Mesothelial cell of epicardium (in vitro differentiated cells): ENCODE data around the gene SERPINF2. TPM values are rescaled to one million over a fixed set of nuclear protein-coding genes. Genes with fewer than 3 reads are reported as not detected.

Experiments used
- DNase-seq, 2 experiments: peaks; one replicate each; pipeline ENCODE4 v3.0.0; 2021; ENCODE audit warnings: low spot score in 2 of 2; ENCODE audit not compliant: unreplicated experiment in 2 of 2
- H3K27ac Mint-ChIP-seq: 2 replicates; pipeline ENCODE4 v1.8.0; 2021; ENCODE audit warnings: mixed read lengths
- H3K27me3 Mint-ChIP-seq: 2 replicates; pipeline ENCODE4 v1.8.0; 2021; ENCODE audit warnings: low read depth, mixed read lengths
- H3K36me3 Mint-ChIP-seq: 2 replicates; pipeline ENCODE4 v1.8.0; 2021; ENCODE audit warnings: mixed read lengths
- H3K4me1 Mint-ChIP-seq: 2 replicates; pipeline ENCODE4 v1.8.0; 2021; ENCODE audit warnings: mixed read lengths
- H3K4me3 Mint-ChIP-seq: 2 replicates; pipeline ENCODE4 v1.8.0; 2021; ENCODE audit warnings: mild to moderate bottlenecking, moderate library complexity, mixed read lengths
- H3K9me3 Mint-ChIP-seq: 2 replicates; pipeline ENCODE4 v1.8.0; 2021; ENCODE audit warnings: mixed read lengths
- total RNA-seq: library from RNA; stranded (reverse); gene quantifications from 3 replicates; pipeline ENCODE4 v1.2.1, GENCODE V29; 2021
- TF ChIP-seq, protein P1 (sequence below): fragments of 200-600 bp; sonication (generic); IDR thresholded peaks from one replicate; pipeline ENCODE4 v1.5.0; 2021; ENCODE audit warnings: antibody characterized with exemption; ENCODE audit not compliant: unreplicated experiment

SERPINF2 gene
- total RNA-seq, 1 donor from 2014 or later: 0.63 TPM

DNA sequence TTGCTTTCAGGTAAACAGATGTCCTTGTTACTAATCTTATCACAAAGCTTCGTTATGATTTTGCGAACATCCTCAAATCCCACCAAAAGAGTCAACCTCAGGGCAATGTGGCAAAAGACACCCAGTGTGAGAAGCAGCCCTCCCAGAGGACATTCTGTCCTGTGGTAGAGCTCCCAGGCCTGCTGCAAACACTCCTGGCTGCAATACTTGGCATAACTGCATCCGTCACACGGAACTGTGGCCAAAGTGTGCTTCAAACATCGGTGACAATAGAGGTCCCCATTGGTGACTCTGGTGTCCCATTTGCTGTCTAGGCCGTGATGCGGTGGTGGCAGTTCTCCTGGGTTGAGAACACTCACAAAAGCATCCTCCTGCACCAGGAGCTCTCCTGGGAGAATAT is 57.6 kb downstream of the SERPINF2 start:
- Mint-ChIP-seq H3K9me3 (no peaks in the 10 kb centered on the region), H3K4me1 (peaks cover 3% of the 10 kb centered on the region), H3K36me3 (peaks cover 27% of the 10 kb centered on the region), H3K27me3 (no peaks in the 10 kb centered on the region), H3K27ac (no peak overlapping the region), H3K4me3 (no peak overlapping the region)
- TF ChIP-seq, protein P1, sequence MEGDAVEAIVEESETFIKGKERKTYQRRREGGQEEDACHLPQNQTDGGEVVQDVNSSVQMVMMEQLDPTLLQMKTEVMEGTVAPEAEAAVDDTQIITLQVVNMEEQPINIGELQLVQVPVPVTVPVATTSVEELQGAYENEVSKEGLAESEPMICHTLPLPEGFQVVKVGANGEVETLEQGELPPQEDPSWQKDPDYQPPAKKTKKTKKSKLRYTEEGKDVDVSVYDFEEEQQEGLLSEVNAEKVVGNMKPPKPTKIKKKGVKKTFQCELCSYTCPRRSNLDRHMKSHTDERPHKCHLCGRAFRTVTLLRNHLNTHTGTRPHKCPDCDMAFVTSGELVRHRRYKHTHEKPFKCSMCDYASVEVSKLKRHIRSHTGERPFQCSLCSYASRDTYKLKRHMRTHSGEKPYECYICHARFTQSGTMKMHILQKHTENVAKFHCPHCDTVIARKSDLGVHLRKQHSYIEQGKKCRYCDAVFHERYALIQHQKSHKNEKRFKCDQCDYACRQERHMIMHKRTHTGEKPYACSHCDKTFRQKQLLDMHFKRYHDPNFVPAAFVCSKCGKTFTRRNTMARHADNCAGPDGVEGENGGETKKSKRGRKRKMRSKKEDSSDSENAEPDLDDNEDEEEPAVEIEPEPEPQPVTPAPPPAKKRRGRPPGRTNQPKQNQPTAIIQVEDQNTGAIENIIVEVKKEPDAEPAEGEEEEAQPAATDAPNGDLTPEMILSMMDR: no peak
- no peak for DNase-seq

GRCh38 chr17:1800712-1801111 is 58.0 kb downstream of the SERPINF2 start:
- DNase-seq: no peak
- H3K9me3 Mint-ChIP-seq: no peaks in the 10 kb centered on the region

DNA sequence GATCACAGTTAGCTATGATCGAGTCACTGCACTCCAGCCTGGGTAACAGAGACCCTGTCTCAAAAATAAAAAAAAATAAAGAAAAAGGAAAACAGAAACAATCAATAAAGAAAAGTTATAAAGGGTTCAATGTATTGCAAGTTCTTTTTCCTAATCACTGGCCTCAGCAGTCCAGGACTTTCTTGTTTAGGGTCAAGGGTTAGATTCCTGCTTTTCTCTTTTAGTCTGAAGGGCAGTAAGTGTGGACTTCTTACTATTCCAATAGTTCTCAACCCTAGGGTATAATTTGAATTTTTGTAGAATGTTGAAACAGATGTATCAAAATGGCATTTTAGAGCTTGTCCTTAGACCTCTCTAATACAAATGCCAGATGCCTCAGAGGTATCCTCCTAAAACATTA is 59.8 kb downstream of the SERPINF2 start:
- no peak for DNase-seq
- Mint-ChIP-seq H3K36me3 (peaks cover 20% of the 10 kb centered on the region), H3K4me1 (no peaks in the 10 kb centered on the region), H3K4me3 (no peak overlapping the region), H3K9me3 (no peaks in the 10 kb centered on the region), H3K27me3 (no peaks in the 10 kb centered on the region), H3K27ac (no peak overlapping the region)
- TF ChIP-seq, protein P1: no peak

More at GRCh38 chr17:1800712-1801111, 58.0 kb downstream of the SERPINF2 start:
- Mint-ChIP-seq H3K4me1 (peaks cover 3% of the 10 kb centered on the region), H3K27ac (no peak overlapping the region), H3K27me3 (no peaks in the 10 kb centered on the region), H3K4me3 (no peak overlapping the region), H3K36me3 (peaks cover 27% of the 10 kb centered on the region)
- TF ChIP-seq, protein P1: no peak

DNA sequence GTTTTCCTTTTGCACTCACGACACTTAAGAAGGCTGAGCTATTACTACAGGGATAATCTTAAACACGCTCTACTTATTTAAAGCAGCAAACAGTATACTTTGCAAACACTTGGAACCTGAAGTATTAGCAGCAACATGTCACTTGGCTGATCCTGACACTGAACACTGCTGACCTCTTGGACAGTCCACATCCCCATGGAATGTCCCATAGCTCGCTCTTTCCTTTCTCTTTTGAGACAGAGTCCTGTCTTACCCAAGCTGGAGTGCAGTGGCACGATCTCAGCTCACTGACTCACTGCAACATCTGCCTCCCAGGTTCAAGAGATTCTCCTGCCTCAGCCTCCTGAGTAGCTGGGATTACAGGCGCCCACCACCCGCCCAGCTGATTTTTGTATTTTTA is 60.6 kb downstream of the SERPINF2 start:
- no peak overlapping the region for H3K4me3 Mint-ChIP-seq
- peaks cover 19% of the 10 kb centered on the region for H3K36me3 Mint-ChIP-seq
- DNase-seq: no peak
- no peaks in the 10 kb centered on the region for H3K9me3 Mint-ChIP-seq
- H3K27ac Mint-ChIP-seq: no peak overlapping the region
- H3K4me1 Mint-ChIP-seq: no peaks in the 10 kb centered on the region
- H3K27me3 Mint-ChIP-seq: no peaks in the 10 kb centered on the region
- TF ChIP-seq, protein P1: no peak

Other genes with a start within 250 kb of the SERPINF2 start
- 22.4 to 23.5 TPM (median 22.5 TPM) in 3 replicates for gene INPP5K, start 226.3 kb upstream of the SERPINF2 start, total RNA-seq
- 58.3 to 63.4 TPM (median 61.8 TPM) in 3 replicates for gene PITPNA, start 180.1 kb upstream of the SERPINF2 start, total RNA-seq
- gene SLC43A2, start 114.0 kb upstream of the SERPINF2 start, total RNA-seq: 12.4 to 13.3 TPM (median 12.4 TPM) in 3 replicates
- 1.5 to 2.1 TPM (median 1.8 TPM) in 3 replicates for gene SCARF1, start 97.1 kb upstream of the SERPINF2 start, total RNA-seq
- 3.4 to 3.8 TPM (median 3.5 TPM) in 3 replicates for gene RILP, start 93.0 kb upstream of the SERPINF2 start, total RNA-seq
- gene PRPF8, start 58.0 kb upstream of the SERPINF2 start, total RNA-seq: 331 to 354 TPM (median 334 TPM) in 3 replicates
- 8.6 to 9.2 TPM (median 8.7 TPM) in 3 replicates for gene TLCD2, start 32.5 kb upstream of the SERPINF2 start, total RNA-seq
- 20.3 to 22.9 TPM (median 20.6 TPM) in 3 replicates for gene WDR81, start 18.2 kb upstream of the SERPINF2 start, total RNA-seq
- gene SERPINF1, start 19.2 kb downstream of the SERPINF2 start, total RNA-seq: 69.6 to 72.5 TPM (median 71.4 TPM) in 3 replicates
- gene SMYD4, start 87.0 kb downstream of the SERPINF2 start, total RNA-seq: 21.9 to 24.9 TPM (median 24.5 TPM) in 3 replicates
- gene RPA1, start 87.1 kb downstream of the SERPINF2 start, total RNA-seq: 91.2 to 98.0 TPM (median 94.2 TPM) in 3 replicates